Measurements from ENCODE around the gene ELMO1.

Gene ELMO1

GRCh38 chr7:37205451-37205850 is 243.2 kb downstream of the ELMO1 start:
- no peak for DNase-seq (ENCODE audit: low spot score)
- no peak overlapping the region for H3K27ac ChIP-seq
- ChIA-PET POLR2A (ENCODE audit: low non-redundant PET) (no interaction called here), CTCF (no interaction called here)
- TF ChIP-seq CTCF (conservative IDR thresholded peaks at IDR 0.05; ENCODE audit: low read depth) = no peak

GRCh38 chr7:37201876-37202198 is 246.8 kb downstream of the ELMO1 start:
- H3K27ac ChIP-seq = no peak overlapping the region
- ChIA-PET CTCF (interaction anchor here (1.0 to 2.7 kb wide), 4 partner anchors 20 to 714 kb away, joined by 3 to 10 read pairs (median 6); no protein-coding TSS in a partner anchor), POLR2A (ENCODE audit: low non-redundant PET) (no interaction called here)
- DNase-seq (ENCODE audit: low spot score) = no peak
- TF ChIP-seq CTCF (conservative IDR thresholded peaks at IDR 0.05; ENCODE audit: low read depth) = peak; percentile 53

- TF ChIP-seq CTCF (conservative IDR thresholded peaks at IDR 0.05; ENCODE audit: low read depth) = peak; percentile 88
- no peak overlapping the region for H3K27ac ChIP-seq
- peak; percentile 81 for DNase-seq (ENCODE audit: low spot score)
- CTCF ChIA-PET = interaction anchor here (0.5 to 2.7 kb wide), 13 partner anchors 9 to 760 kb away, joined by 3 to 10 read pairs (median 4); no protein-coding TSS in a partner anchor
- POLR2A ChIA-PET (ENCODE audit: low non-redundant PET) = no interaction called here
Observed at GRCh38 chr7:37201003-37201875, 247.4 kb downstream of the ELMO1 start.

GRCh38 chr7:37198906-37199485 is 249.7 kb downstream of the ELMO1 start:
- CTCF ChIA-PET = interaction anchor here (0.5 to 1.4 kb wide), 18 partner anchors 9 to 1175 kb away, joined by 3 to 8 read pairs (median 3); no protein-coding TSS in a partner anchor
- DNase-seq (ENCODE audit: low spot score) = peak; percentile 73
- TF ChIP-seq CTCF (conservative IDR thresholded peaks at IDR 0.05; ENCODE audit: low read depth) = peak; percentile 92
- POLR2A ChIA-PET (ENCODE audit: low non-redundant PET) = no interaction called here
- no peak overlapping the region for H3K27ac ChIP-seq

GRCh38 chr7:37198041-37198905 is 250.4 kb downstream of the ELMO1 start:
- DNase-seq (ENCODE audit: low spot score) = no peak
- TF ChIP-seq CTCF (conservative IDR thresholded peaks at IDR 0.05; ENCODE audit: low read depth) = no peak
- ChIA-PET CTCF (interaction anchor here (0.5 to 1.4 kb wide), 21 partner anchors 10 to 1175 kb away, joined by 3 to 8 read pairs (median 3); no protein-coding TSS in a partner anchor), POLR2A (ENCODE audit: low non-redundant PET) (no interaction called here)
- H3K27ac ChIP-seq = no peak overlapping the region

GRCh38 chr7:37197108-37197507 is 251.6 kb downstream of the ELMO1 start:
- ChIA-PET CTCF (interaction anchor here (1.0 to 1.4 kb wide), 2 partner anchors 15 to 95 kb away, joined by 3 to 4 read pairs; no protein-coding TSS in a partner anchor), POLR2A (ENCODE audit: low non-redundant PET) (no interaction called here)
- no peak for TF ChIP-seq CTCF (conservative IDR thresholded peaks at IDR 0.05; ENCODE audit: low read depth)

More at GRCh38 chr7:37197108-37197507, 251.6 kb downstream of the ELMO1 start:
- no peak for DNase-seq (ENCODE audit: low spot score)
- H3K27ac ChIP-seq = no peak overlapping the region
